ENCODE measurements around the gene PIBF1. TPM values are rescaled to one million over a fixed set of nuclear protein-coding genes. Genes with fewer than 3 reads are reported as not detected.

PIBF1 gene
- total RNA-seq, 2 experiments from 2014 or later: 20.0 to 20.9 TPM

DNA sequence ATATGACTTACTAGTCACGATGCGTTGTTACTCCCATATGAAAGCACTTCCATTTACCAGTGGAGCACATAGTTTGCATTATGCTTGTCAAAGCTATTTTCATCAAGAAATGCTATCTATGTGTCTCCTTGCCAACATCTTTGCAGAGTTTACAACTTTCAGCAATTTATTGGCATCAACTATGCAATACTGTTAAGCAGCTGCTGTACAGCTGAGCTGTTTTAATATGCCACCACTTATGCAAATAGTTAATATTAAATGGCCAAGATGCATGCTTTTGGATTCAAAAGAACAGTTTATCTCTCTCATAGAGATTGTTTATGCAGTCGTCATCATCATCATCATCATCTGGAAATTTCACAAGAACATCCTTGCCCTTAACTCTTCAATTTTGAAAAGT, 209.0 kb downstream of the PIBF1 start:
- H3K27ac Mint-ChIP-seq: no peak overlapping the region
- H3K36me3 Mint-ChIP-seq: peaks cover 7% of the 10 kb centered on the region
- no peaks in the 10 kb centered on the region for H3K27me3 Mint-ChIP-seq
- DNase-seq: no peak
- no peaks in the 10 kb centered on the region for H3K4me1 Mint-ChIP-seq
- no peaks in the 10 kb centered on the region for H3K9me3 Mint-ChIP-seq
- no peak overlapping the region for H3K4me3 Mint-ChIP-seq

DNA sequence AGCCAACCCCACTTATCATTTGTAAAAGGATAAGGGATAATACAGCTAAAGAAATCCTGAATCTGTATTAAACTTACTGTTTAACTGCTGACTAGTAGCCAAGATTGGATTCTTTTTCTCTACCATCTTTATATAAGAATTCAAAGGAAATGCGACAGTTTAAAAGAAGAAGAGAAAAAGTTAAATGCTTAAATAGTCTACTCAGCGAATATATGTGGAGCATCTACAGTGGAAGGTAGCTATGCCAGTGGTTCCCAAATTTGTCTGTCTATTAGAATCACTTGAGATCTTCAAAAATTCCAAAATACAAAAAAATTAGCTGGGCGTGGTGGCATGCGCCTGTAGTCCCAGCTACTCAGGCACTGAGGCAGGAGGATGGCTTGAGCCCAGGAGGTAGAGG, 216.1 kb downstream of the PIBF1 start:
- peaks cover 8% of the 10 kb centered on the region for H3K4me1 Mint-ChIP-seq
- DNase-seq: no peak
- H3K9me3 Mint-ChIP-seq: no peaks in the 10 kb centered on the region
- no peaks in the 10 kb centered on the region for H3K27me3 Mint-ChIP-seq
- H3K4me3 Mint-ChIP-seq: no peak overlapping the region
- H3K27ac Mint-ChIP-seq: no peak overlapping the region
- H3K36me3 Mint-ChIP-seq: peaks cover 13% of the 10 kb centered on the region

DNA sequence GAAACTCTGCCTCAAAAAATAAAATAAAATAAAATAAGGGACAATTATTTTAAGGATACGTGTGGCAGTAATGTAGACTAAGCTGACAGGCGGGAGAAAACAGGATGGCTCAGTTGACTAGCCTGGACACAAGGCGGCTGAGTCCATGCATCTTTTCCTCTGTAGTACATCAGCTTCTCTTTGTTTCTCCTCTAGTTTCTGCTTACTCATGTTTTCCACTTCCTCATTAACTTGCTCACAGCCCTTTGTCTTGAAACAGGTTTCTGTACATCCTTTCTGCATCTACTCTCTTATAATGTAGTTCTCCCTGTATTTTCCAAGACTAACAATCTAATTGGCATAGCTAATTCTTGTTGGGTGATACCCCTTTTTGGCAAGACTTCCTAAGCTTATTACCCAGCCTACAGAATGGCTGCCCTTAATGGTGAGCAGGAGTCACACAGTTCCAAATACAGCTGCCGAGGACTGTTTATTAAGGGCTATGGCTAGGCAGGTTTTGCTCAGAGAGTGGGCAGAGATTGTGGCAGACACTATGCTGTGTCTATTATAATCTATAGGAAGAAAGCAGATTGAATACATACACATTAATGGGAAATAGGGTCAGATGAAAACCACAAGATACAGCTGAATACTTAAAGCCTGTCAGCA, 218.2 kb downstream of the PIBF1 start:
- H3K4me3 Mint-ChIP-seq: no peak overlapping the region
- peaks cover 8% of the 10 kb centered on the region for H3K4me1 Mint-ChIP-seq
- peak overlapping the region; percentile 30 for H3K27ac Mint-ChIP-seq
- H3K36me3 Mint-ChIP-seq: peaks cover 10% of the 10 kb centered on the region
- no peaks in the 10 kb centered on the region for H3K9me3 Mint-ChIP-seq
- H3K27me3 Mint-ChIP-seq: no peaks in the 10 kb centered on the region
- DNase-seq: no peak

DNA sequence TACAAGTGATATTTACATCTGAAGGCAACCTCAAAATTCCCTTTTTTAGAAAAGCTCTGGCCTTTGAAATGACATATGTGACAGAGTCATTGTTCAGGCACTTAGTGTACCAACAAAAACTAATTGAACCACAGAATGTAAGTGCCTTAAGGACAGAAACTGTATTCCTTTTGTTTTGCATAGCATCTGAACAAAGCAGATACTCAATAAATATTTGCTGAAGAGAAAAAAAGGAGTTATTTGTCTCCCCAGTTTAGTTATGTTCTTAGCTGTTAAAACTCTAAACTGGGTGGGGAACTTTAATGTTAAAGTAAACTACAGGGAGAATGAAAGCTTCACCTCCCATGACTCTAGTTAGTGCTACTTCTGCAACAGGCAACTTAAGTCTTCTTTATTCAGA, 220.0 kb downstream of the PIBF1 start:
- Mint-ChIP-seq H3K27ac (no peak overlapping the region), H3K4me1 (peaks cover 8% of the 10 kb centered on the region), H3K36me3 (peaks cover 10% of the 10 kb centered on the region), H3K4me3 (no peak overlapping the region), H3K9me3 (no peaks in the 10 kb centered on the region), H3K27me3 (no peaks in the 10 kb centered on the region)
- no peak for DNase-seq

DNA sequence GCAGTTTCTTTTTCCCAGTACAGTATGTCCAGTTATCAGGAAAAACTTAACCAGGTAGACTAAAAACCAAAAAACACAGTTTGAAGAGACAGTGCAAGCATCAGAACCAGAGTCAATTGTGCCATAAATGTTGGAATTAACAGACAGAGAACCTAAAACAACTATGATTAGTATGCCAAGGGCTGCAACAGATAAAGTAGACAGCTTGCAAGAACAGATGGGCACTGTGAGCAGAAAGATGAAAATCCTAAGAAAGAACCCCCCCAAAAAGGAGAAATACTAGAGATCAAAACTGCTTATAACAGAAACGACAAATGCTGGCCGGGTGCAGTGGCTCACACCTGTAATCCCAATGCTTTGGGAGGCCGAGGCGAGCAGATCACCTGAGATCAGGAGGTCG, 229.8 kb downstream of the PIBF1 start:
- Mint-ChIP-seq H3K4me1 (no peaks in the 10 kb centered on the region), H3K27ac (no peak overlapping the region), H3K36me3 (peaks cover 34% of the 10 kb centered on the region), H3K4me3 (no peak overlapping the region), H3K9me3 (peaks cover 1% of the 10 kb centered on the region), H3K27me3 (no peaks in the 10 kb centered on the region)
- DNase-seq: no peak

DNA sequence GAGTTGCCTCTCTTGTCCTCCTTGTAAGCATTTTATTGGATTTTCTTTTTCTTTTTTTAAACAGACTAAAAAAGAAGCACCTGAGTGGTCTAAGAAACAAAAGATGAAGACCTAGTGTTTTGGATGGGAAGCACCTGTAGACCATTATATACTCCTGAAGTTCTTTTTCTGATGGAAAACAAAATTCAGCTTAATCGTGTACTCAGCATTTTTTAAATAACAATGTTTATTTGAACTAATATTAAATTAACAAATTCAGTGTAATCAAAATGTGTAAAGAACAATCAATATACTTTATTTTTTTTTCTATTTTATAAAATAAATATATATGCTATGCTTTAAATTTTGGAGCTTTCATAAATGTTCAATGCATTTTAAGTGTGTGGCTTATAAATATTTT, 233.9 kb downstream of the PIBF1 start:
- H3K27me3 Mint-ChIP-seq: no peaks in the 10 kb centered on the region
- no peak for DNase-seq
- H3K27ac Mint-ChIP-seq: no peak overlapping the region
- H3K36me3 Mint-ChIP-seq: peaks cover 41% of the 10 kb centered on the region
- no peaks in the 10 kb centered on the region for H3K4me1 Mint-ChIP-seq
- H3K4me3 Mint-ChIP-seq: no peak overlapping the region
- H3K9me3 Mint-ChIP-seq: peaks cover 1% of the 10 kb centered on the region

DNA sequence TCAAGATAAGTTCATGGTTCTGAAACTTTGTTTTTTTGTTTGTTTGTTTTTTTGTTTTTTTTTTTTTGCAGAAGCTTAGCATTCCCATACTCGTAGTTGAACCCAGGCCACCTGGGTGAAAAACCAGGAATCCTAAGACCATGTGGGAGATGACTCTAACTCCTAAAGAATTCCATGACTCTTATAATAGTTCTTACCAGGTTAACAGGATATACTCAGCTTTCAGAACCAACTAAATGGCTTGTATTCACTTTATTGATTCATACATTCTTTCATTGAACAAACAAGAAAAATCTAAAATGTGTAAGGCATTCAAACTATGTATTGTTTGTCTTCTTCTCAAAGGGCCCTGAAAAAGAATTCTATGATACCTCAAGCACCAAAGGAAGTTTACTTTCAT, 236.4 kb downstream of the PIBF1 start:
- no peaks in the 10 kb centered on the region for H3K9me3 Mint-ChIP-seq
- H3K4me3 Mint-ChIP-seq: no peak overlapping the region
- no peak overlapping the region for H3K27ac Mint-ChIP-seq
- H3K27me3 Mint-ChIP-seq: no peaks in the 10 kb centered on the region
- peaks cover 27% of the 10 kb centered on the region for H3K36me3 Mint-ChIP-seq
- DNase-seq: no peak
- no peaks in the 10 kb centered on the region for H3K4me1 Mint-ChIP-seq

DNA sequence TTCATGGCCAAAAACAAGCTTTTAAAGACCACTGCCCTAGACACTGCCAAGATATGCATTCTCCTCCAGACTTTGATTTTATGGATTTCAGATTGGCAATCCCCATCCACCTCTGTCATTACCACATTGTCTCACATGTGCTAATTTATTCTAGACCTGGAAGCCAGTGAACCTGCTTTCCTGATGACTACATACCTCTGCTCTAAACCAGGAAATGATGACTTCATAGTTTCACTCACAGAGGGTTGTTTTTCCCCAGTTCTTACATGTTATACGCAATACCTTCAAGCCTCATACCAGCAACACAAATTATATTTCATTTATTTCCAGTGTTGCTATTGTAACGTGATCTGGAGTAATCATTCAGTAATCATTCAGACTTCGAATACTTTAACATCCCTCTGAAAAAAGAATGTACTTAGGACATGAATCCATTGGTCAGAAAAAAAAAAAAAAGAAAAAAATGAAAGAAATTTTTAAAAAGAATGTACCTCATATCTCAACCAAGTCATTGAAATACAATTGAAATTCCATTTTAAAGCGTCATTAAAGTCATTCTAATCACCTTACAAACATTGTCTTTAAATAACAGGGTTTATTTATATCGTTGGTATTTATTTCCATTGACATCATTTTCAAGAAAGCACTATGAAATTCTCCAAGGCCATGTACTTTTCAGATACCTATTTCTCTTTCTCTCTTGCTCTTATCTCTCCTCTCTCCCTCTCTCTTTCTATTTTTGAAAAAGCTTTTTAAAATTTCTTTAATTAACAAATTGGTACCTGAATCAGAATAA, 243.5 kb downstream of the PIBF1 start:
- Mint-ChIP-seq H3K4me3 (no peak overlapping the region), H3K4me1 (peaks cover 6% of the 10 kb centered on the region), H3K9me3 (no peaks in the 10 kb centered on the region), H3K27me3 (no peaks in the 10 kb centered on the region), H3K36me3 (peaks cover 9% of the 10 kb centered on the region), H3K27ac (no peak overlapping the region)
- DNase-seq: no peak

DNA sequence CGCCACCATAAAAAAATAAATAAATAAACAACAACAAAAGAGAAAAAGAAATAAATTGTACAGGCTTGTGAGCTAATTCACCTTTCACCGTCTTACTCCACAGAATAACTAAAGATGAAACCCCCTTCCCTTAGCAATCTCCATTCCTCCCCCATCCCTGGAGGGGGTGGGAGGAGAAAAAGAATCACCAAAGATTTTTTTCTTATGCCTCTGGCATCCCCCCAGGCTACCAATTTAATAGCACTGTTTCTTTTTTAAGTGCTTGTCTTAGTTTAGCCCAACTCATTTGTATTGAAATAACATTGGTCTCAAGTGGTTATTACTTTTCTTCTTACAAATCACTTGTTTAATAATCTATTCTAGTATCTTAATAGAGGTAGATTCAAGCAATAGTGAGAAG, 253.0 kb downstream of the PIBF1 start:
- no peaks in the 10 kb centered on the region for H3K4me1 Mint-ChIP-seq
- no peak overlapping the region for H3K27ac Mint-ChIP-seq
- H3K4me3 Mint-ChIP-seq: no peak overlapping the region

DNA sequence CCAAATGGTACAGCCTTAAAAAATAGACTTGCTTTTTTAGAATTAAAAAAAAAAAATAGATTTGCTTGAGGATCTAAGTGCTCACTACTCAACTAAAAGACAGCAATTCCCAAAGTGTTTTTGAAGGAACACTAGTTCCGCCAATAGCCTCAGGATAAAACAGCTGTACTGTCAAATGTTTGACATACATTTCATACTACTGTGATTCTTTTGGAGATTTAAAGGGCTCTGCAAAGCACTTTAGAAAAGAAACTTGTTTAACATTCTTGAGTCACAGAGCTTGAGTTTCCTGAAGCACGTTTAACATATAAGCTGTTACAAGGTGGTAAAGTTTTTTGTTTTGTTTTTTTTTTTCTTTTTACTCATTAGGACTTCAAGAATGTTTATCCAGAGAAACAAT, 253.7 kb downstream of the PIBF1 start:
- no peak overlapping the region for H3K27ac Mint-ChIP-seq
- H3K4me3 Mint-ChIP-seq: no peak overlapping the region
- H3K36me3 Mint-ChIP-seq: no peaks in the 10 kb centered on the region
- H3K27me3 Mint-ChIP-seq: no peaks in the 10 kb centered on the region
- DNase-seq: no peak
- H3K4me1 Mint-ChIP-seq: no peaks in the 10 kb centered on the region
- no peaks in the 10 kb centered on the region for H3K9me3 Mint-ChIP-seq

More for the DNA sequence above, 253.0 kb downstream of the PIBF1 start:
- H3K9me3 Mint-ChIP-seq: no peaks in the 10 kb centered on the region
- no peaks in the 10 kb centered on the region for H3K27me3 Mint-ChIP-seq
- H3K36me3 Mint-ChIP-seq: no peaks in the 10 kb centered on the region
- DNase-seq: no peak

DNA sequence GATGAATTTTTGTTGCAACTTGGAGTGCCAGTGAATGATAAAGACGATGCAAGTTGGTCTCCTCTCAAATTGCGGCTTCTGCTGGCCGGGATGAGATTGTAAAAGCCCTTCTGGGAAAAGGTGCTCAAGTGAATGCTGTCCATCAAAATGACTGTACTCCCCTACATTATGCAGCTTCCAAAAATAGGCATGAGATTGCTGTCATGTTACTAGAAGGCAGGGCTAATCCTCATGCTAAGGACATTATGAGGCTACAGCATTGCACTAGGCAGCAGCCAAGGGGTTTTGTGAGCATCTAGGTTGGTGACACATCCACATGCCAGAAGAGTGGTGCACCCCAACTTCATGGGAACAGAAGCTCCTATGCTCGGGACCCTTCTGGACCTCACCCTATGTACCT, 254.6 kb downstream of the PIBF1 start:
- no peaks in the 10 kb centered on the region for H3K36me3 Mint-ChIP-seq
- DNase-seq: no peak
- no peaks in the 10 kb centered on the region for H3K4me1 Mint-ChIP-seq
- H3K9me3 Mint-ChIP-seq: no peaks in the 10 kb centered on the region
- no peaks in the 10 kb centered on the region for H3K27me3 Mint-ChIP-seq
- no peak overlapping the region for H3K4me3 Mint-ChIP-seq
- no peak overlapping the region for H3K27ac Mint-ChIP-seq

DNA sequence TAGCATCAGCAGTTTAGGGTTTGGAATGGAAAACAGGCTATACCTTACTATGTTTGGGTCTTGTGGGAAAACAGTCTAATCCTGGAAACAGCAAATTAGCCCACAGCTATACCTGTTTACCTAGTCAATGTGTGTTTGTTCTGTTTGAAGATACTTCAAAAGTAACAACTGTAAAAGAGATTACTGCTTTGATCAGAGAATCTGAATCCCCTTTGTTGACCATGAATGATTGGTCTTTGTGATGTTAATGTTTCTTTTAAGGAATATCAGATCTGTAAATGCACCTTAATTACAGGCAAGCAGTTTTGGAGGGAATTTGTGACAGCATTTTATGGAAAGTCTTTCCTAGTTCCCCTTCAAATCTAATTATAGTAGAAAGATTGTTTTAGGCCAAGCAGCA, 256.1 kb downstream of the PIBF1 start:
- H3K9me3 Mint-ChIP-seq: no peaks in the 10 kb centered on the region
- DNase-seq: no peak
- no peaks in the 10 kb centered on the region for H3K4me1 Mint-ChIP-seq
- no peaks in the 10 kb centered on the region for H3K36me3 Mint-ChIP-seq
- H3K27me3 Mint-ChIP-seq: no peaks in the 10 kb centered on the region
- no peak overlapping the region for H3K4me3 Mint-ChIP-seq
- no peak overlapping the region for H3K27ac Mint-ChIP-seq

DNA sequence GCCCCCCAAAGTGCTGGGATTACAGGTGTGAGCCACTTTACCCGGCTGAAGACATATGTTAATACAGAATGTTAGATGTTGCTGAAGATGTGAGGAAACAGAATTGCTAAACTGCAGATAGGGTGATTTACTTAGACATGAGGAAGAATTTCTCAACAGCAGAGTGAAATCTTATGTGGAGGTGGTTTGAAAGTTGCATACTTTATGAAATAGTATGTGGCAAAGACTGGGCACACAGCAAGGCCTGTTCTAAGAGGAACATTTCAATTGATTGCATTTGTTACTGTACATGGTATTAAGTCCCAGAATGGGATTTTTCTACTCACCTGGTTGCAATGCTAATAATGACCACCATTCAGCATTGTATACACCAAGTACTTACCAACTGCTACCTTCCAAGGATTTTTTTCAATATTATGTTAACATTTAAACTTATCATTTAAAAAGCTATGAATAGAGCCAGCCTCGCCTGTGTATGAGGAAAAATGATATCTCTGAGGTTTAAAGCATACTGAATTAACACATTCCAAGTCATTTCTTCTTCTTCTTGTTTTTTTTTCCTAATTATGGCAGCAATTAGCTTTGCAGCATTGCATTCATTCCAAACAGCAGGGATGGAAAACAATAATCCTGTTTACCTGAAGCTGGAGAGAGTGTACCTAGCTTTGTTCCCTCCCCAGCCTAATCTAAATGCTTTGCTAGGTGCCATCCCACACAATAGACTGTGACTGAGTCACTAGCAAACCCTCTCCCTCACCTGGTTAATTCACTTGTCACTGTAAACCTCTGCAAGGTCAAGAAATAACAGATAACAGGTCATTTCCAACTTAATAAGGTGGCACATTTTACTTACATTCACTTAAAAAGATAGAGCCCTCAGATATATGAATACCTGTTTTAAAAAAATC, 257.5 kb downstream of the PIBF1 start:
- H3K27me3 Mint-ChIP-seq: no peaks in the 10 kb centered on the region

DNA sequence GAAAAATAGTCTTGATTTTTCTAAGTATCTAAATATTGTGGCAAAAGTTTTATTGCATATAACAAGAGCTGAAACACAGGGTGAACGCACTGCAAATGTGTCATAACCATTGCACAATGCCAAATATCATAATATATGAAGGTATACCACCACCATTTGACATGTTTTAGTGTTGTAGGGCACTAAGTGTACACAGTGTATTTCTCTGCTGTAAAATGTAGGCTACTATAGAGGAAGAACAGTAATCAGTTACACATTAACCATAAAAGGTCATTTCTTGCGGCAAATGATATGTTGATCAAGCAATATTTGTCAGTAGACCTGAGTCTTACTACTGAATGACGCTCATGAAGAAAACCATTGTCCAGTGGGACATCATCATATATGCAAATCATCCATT, 258.6 kb downstream of the PIBF1 start:
- Mint-ChIP-seq H3K4me3 (no peak overlapping the region), H3K9me3 (no peaks in the 10 kb centered on the region), H3K4me1 (no peaks in the 10 kb centered on the region), H3K36me3 (no peaks in the 10 kb centered on the region), H3K27ac (no peak overlapping the region), H3K27me3 (no peaks in the 10 kb centered on the region)
- DNase-seq: no peak

More for the DNA sequence above, 257.5 kb downstream of the PIBF1 start:
- no peak overlapping the region for H3K4me3 Mint-ChIP-seq
- H3K9me3 Mint-ChIP-seq: no peaks in the 10 kb centered on the region
- no peak for DNase-seq
- H3K27ac Mint-ChIP-seq: no peak overlapping the region
- H3K4me1 Mint-ChIP-seq: no peaks in the 10 kb centered on the region
- no peaks in the 10 kb centered on the region for H3K36me3 Mint-ChIP-seq

DNA sequence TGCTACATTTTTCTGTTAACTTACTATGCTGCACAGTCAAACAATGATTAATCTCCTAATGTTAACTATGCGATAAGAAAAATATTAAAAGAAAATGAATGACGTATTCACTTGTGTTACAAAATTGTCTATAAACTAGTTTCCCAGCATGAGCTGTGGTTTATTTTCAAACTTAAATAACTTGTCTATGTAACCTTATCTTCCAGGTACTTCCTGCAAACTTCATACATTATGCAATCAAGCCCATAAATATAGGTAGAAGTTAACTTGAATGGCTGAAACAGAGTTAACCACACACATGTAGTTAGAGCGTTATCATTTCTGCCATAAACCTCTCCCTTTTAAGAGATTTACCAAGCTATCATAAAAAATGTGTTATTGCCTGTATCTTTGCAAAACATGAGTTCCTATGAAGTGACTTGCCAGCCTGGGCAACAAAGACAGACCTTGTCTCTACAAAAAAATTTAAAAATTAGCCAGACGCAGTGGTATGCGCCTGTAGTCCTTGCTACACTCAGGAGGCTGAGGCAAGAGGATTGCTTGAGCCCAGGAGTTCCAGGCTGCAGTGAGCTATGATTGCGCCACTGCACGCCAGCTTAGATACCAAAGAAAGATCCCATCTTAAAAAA, 259.1 kb downstream of the PIBF1 start:
- H3K36me3 Mint-ChIP-seq: no peaks in the 10 kb centered on the region
- H3K4me1 Mint-ChIP-seq: no peaks in the 10 kb centered on the region
- H3K27me3 Mint-ChIP-seq: no peaks in the 10 kb centered on the region
- H3K27ac Mint-ChIP-seq: no peak overlapping the region
- no peak overlapping the region for H3K4me3 Mint-ChIP-seq
- H3K9me3 Mint-ChIP-seq: no peaks in the 10 kb centered on the region
- DNase-seq: no peak

Data from activated naive CD8-positive, alpha-beta T cell treated with anti-CD3 and anti-CD28 coated beads for 36 hours (primary cell).